ENCODE results near the gene ALG8.

The ALG8 gene

DNA sequence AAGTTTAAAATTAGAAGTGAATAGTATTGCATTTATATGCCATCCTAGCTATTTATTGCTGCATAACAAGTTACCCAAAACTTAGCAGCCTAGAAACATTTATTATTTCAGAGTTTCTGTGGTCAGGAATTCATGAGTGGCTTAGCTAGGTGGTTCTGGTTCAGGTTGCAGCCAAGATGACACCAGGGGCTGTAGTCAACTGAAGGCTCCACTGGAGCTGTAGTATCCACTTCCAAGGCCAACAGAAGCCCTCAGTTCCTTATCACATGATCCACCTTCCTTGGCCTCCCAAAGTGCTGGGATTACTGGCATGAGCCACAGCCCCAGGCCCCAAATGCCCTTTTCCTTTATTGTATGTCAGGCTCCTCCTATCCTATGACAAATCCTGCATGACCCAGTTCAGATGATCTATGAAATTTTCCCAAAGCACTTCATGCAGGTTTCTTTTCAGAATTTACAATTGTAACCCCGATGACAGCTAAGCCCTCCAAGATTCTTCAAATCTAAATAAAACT, 6.1 kb upstream of the ALG8 start:
- TF ChIP-seq, protein P1, sequence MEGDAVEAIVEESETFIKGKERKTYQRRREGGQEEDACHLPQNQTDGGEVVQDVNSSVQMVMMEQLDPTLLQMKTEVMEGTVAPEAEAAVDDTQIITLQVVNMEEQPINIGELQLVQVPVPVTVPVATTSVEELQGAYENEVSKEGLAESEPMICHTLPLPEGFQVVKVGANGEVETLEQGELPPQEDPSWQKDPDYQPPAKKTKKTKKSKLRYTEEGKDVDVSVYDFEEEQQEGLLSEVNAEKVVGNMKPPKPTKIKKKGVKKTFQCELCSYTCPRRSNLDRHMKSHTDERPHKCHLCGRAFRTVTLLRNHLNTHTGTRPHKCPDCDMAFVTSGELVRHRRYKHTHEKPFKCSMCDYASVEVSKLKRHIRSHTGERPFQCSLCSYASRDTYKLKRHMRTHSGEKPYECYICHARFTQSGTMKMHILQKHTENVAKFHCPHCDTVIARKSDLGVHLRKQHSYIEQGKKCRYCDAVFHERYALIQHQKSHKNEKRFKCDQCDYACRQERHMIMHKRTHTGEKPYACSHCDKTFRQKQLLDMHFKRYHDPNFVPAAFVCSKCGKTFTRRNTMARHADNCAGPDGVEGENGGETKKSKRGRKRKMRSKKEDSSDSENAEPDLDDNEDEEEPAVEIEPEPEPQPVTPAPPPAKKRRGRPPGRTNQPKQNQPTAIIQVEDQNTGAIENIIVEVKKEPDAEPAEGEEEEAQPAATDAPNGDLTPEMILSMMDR (conservative IDR thresholded peaks at IDR 0.05; ENCODE audit: low read length) = no peak
- no peak overlapping the region for H3K4me3 ChIP-seq (ENCODE audit: low read length)
- no peak for DNase-seq (ENCODE audit: low read depth)

DNA sequence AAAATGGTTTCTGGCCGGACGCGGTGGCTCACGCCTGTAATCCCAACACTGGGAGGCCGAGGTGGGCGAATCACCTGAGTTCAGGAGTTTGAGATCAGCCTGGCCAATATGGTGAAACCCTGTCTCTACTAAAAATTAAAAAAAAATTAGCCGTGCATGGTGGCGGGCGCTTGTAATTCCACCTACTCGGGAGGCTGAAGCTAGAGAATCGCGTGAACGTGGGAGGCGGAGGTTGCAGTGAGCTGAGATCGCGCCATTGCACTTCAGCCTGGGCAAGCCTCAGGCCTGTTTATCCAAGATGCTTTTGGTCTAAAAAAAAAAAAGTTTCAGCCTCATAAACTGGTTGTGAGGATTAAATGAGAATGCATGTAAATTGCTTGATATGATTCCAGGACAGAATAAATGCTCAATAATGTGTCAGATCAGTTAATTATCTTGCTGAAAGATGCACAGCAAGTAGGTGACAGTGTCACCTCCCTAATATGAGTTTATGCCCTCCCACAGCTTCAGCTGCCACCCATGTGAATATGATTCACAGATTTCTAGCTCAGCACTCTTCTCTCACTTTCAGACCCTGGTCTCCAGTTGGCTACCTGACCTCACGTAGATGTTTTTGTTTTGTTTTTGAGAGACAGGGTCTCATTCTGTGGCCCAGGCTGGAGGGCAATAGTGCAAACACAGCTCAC, 1.1 kb upstream of the ALG8 start:
- peak overlapping the region; percentile 94 for H3K4me3 ChIP-seq (ENCODE audit: low read length)
- TF ChIP-seq, protein P1 (conservative IDR thresholded peaks at IDR 0.05; ENCODE audit: low read length) = no peak
- DNase-seq (ENCODE audit: low read depth) = no peak

DNA sequence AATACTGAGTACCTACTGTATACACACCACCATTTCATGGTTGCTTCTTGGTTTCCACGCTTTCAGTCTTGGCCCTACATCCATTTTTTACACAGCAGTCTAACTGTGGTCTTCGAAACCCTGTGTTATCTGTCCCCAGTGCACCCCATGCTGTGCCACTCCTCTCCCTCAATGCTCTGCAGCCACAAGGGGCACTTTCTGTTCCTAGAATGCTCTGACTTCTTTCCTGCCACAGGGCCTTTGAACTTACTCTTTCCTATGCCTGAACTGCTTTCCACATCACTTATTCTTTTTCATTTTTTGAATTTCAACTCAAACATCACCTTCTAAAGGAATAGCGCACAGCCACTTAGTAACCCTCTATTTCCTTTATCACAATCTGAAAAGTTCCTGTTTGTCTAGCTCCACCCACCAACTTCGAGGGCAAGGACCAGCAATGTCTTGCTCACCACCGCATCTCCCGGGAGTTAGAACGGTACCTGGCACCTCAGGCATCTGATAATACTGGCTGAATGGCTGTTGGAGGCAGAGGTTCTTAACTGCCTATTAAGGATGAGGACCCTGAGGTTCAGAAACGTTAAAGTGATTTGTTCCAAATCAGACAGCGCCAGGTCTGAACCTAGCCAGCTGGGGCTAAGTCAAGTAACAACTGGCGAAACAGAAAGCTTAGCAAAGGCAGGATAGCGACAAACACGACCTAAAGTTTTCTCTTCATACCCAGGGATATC, 568 bp downstream of the ALG8 start:
- no peak for DNase-seq (ENCODE audit: low read depth)
- TF ChIP-seq, protein P1 (conservative IDR thresholded peaks at IDR 0.05; ENCODE audit: low read length) = peak; percentile 9; the same call in 1 of the 2 replicates
- H3K4me3 ChIP-seq (ENCODE audit: low read length) = peak overlapping the region; percentile 94

DNA sequence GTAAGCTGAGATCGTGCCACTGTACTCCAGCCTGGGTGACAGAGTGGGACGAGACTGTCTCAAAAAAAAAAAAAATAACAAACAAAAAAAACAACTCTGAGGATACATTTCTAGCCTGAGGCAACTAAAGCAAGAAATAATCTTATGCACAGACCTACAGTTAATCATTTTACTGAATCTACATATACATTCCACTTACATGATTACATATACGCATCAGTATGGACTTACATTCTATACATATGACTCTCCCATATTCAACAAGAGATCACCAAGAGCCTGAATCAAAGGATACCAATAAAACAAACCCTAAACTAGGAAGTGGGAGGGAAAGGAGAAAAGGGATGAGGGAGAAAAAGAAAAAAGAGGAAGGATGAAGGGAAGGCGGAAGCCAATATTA, 1.1 kb downstream of the ALG8 start:
- H3K4me3 ChIP-seq (ENCODE audit: low read length) = peak overlapping the region; percentile 94
- TF ChIP-seq, protein P1 (conservative IDR thresholded peaks at IDR 0.05; ENCODE audit: low read length) = no peak
- DNase-seq (ENCODE audit: low read depth) = no peak

DNA sequence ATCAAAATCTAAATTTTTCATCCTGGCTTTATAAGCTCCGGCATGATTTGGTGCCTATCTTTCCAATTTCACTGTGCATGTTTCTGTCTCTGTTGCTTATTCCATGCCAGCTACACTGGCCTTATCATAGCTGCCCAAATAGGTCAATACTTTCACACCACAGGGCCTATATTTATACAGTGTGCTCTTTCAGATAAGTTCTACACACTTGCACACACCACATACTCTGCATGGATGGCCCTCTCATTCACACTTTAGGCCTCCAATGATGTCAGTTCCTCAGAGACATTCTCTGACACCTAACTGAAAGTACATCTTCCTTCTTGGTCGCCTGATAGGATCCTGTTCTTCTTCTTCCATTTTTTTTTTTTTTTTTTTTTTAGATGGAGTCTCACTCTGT, 7.0 kb downstream of the ALG8 start:
- no peak for DNase-seq (ENCODE audit: low read depth)
- TF ChIP-seq, protein P1 (conservative IDR thresholded peaks at IDR 0.05; ENCODE audit: low read length) = no peak
- no peak overlapping the region for H3K4me3 ChIP-seq (ENCODE audit: low read length)

DNA sequence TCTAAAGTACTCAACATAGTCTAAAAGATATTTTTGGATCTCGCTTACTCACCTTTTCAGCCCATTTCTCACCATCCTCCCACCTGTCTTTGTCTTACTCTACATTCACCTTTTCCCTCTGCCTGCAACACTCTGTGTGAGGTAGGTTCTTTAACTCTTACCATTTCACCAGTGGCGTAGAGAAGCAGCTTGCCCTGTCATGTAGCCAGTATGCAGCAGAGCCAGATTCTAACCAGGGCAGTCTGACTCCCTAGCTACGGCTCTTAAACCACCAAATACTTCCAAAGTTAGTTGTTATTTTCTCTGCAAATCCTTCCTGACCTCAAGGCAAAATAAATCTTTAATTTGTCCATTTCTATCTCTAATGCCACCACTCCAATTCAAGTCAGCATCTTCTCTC, 7.5 kb downstream of the ALG8 start:
- no peak for DNase-seq (ENCODE audit: low read depth)
- no peak overlapping the region for H3K4me3 ChIP-seq (ENCODE audit: low read length)
- TF ChIP-seq, protein P1 (conservative IDR thresholded peaks at IDR 0.05; ENCODE audit: low read length) = no peak

DNA sequence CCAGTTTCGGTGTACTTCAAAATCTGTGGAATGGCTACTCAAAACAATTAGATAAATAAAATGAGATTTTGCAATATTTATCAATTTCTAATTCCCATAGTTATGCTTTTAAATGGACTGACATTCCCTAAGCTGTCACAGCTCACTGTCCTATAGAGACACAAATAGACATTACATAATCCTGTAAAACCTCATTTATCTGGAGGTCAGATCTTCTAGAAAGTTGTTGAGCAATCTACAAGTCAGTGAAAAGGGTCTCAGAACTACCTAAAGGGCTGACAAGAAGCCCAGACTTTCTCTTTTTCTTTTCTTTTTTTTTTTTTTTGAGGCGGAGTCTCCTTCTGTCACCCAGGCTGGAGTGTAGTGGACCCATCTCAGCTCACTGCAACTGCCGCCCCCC, 12.0 kb downstream of the ALG8 start:
- TF ChIP-seq, protein P1 (conservative IDR thresholded peaks at IDR 0.05; ENCODE audit: low read length) = no peak
- DNase-seq (ENCODE audit: low read depth) = no peak
- no peak overlapping the region for H3K4me3 ChIP-seq (ENCODE audit: low read length)
